Bone marrow (tissue), 2 donors: ENCODE data around the gene ZEB1.

ENCODE experiments used
- DNase-seq, 2 donors: peaks; one replicate each; lab custom pipeline; 2025; lab: John Stamatoyannopoulos, UW

Gene ZEB1

GRCh38 chr10:31318854-31319601, at the start of gene ZEB1:
TSS of gene ZEB1 (plus strand) at chr10:31319216. CDS start at chr10:31319235, 19 bp downstream.
- DNase-seq, result peak; percentile 66 to 76

- no peak for DNase-seq
These were observed 48.1 kb upstream of the ZEB1 start for GRCh38 chr10:31270954-31271353.

GRCh38 chr10:31272841-31273240, 46.2 kb upstream of the ZEB1 start:
- no peak for DNase-seq

GRCh38 chr10:31273789-31274188, 45.2 kb upstream of the ZEB1 start:
- DNase-seq, result no peak

GRCh38 chr10:31274310-31274709, 44.7 kb upstream of the ZEB1 start:
- no peak for DNase-seq

GRCh38 chr10:31278279-31278941, 40.6 kb upstream of the ZEB1 start:
- no peak for DNase-seq

- DNase-seq, result no peak
These were observed 38.0 kb upstream of the ZEB1 start for GRCh38 chr10:31280972-31281371.

- DNase-seq, result no peak
These were observed 31.0 kb upstream of the ZEB1 start for GRCh38 chr10:31288001-31288400.

GRCh38 chr10:31288962-31289361, 30.1 kb upstream of the ZEB1 start:
- DNase-seq, result no peak

- no peak for DNase-seq
These were observed 28.6 kb upstream of the ZEB1 start for GRCh38 chr10:31290386-31290785.

- DNase-seq, result no peak
These were observed 27.9 kb upstream of the ZEB1 start for GRCh38 chr10:31291123-31291522.

- no peak for DNase-seq
These were observed 24.5 kb upstream of the ZEB1 start for GRCh38 chr10:31294558-31294957.

GRCh38 chr10:31296754-31297153, 22.3 kb upstream of the ZEB1 start:
- DNase-seq, result no peak

- no peak for DNase-seq
These were observed 19.9 kb upstream of the ZEB1 start for GRCh38 chr10:31299119-31299518.

GRCh38 chr10:31303212-31303611, 15.8 kb upstream of the ZEB1 start:
- no peak for DNase-seq

- no peak for DNase-seq
These were observed 14.6 kb upstream of the ZEB1 start for GRCh38 chr10:31304291-31304970.

- no peak for DNase-seq
These were observed 5.6 kb upstream of the ZEB1 start for GRCh38 chr10:31313396-31313795.

GRCh38 chr10:31314256-31315150, 4.5 kb upstream of the ZEB1 start:
- no peak for DNase-seq

- DNase-seq, result no peak
These were observed 3.6 kb upstream of the ZEB1 start for GRCh38 chr10:31315453-31315852.

GRCh38 chr10:31317171-31317570, 1.8 kb upstream of the ZEB1 start:
- DNase-seq, result no peak

- DNase-seq, result no peak
These were observed 1.2 kb upstream of the ZEB1 start for GRCh38 chr10:31317652-31318381.
